NB4 (cell line): ENCODE measurements around the gene DNAAF1.

Experiments used
- CTCF ChIP-seq: IDR thresholded peaks from one replicate; pipeline ENCODE4 v1.5.1; 2012; ENCODE audit warnings: low read depth, low read length
- POLR2A ChIP-seq: IDR thresholded peaks from 2 replicates; pipeline ENCODE4 v1.6.1; 2011; ENCODE audit warnings: mild to moderate bottlenecking; ENCODE audit not compliant: insufficient read length; ENCODE audit errors: extremely low read depth

- no peak for TF ChIP-seq CTCF
- TF ChIP-seq POLR2A = no peak
These were observed 79.4 kb downstream of the DNAAF1 start for GRCh38 chr16:84224554-84224953.
